Measurements from ENCODE around the gene DTL. TPM values are rescaled to one million over a fixed set of nuclear protein-coding genes. Genes with fewer than 3 reads are reported as not detected.

Gene DTL
- total and polyA plus RNA-seq, 2 of the 13 experiments (the other 11 are each of a cell fraction or from before 2014, with no cell fraction given), result 10.4 to 32.8 TPM

GRCh38 chr1:212101735-212102134 is 66.2 kb downstream of the DTL start:
- WGBS (ENCODE audit: low lambda C conversion rate), result 98% methylated on average over 2 of the region's 2 CpGs
- H3K4me2 ChIP-seq (ENCODE audit: low read depth, low read length), result no peak overlapping the region
- no peak overlapping the region for H3K4me3 ChIP-seq (replicated peaks in 1 of 3; ENCODE audit: insufficient read depth in 1 of 3, low read depth in 2 of 3, low read length in 3 of 3)
- DNase-seq (ENCODE audit: low spot score), result no peak
- TF ChIP-seq ZNF577 (CRISPR knock-in tag; IDR thresholded peaks at IDR 0.05; ENCODE audit: borderline replicate concordance, low read depth) (no peak), RARG (CRISPR knock-in tag; IDR thresholded peaks at IDR 0.05; ENCODE audit: low read depth) (no peak), ZMAT5 (CRISPR knock-in tag; IDR thresholded peaks at IDR 0.05; ENCODE audit: borderline replicate concordance, low read depth) (no peak), ZBTB33 (CRISPR knock-in tag; IDR thresholded peaks at IDR 0.05) (peak; percentile 55; the same call in 1 of the 2 replicates)
- no peaks in the 10 kb centered on the region for H3K27me3 ChIP-seq (ENCODE audit: control insufficient read depth in 1 of 2, insufficient read depth in 2 of 2, low read length in 2 of 2)
- H3K4me1 ChIP-seq (ENCODE audit: insufficient read depth, low read length), result peaks cover 43% of the 10 kb centered on the region
- no TSS peak for BruUV-seq (replicated peaks)
- H3K79me2 ChIP-seq (ENCODE audit: insufficient read depth, low read length), result peaks cover 6% of the 10 kb centered on the region
- FAIRE-seq, result no peak
- H3K36me3 ChIP-seq (replicated peaks in 1 of 2; ENCODE audit: control insufficient read depth in 1 of 2, insufficient read depth in 2 of 2, low read length in 2 of 2), result peaks cover 1 to 28% of the 10 kb centered on the region in 2 experiments
- POLR2A ChIA-PET, result interaction anchor here (1.5 kb wide), 1 partner anchor 18 kb away, joined by 4 read pairs; no protein-coding TSS in a partner anchor
- no peak for ATAC-seq
- H3K9ac ChIP-seq (ENCODE audit: insufficient read depth, low read depth, low read length), result no peak overlapping the region
- intact Hi-C loops (cut with micrococcal nuclease; ENCODE audit: unreplicated experiment), result no loop called here
- in situ Hi-C loops (cut with HindIII; ENCODE audit: extremely low pct_ligation_motif_present, low pct_unique_long_range_greater_than_20kb), result no loop called here
- no peak overlapping the region for H3K27ac ChIP-seq (ENCODE audit: extremely low read length, insufficient read depth, low read length)
- H3K9me3 ChIP-seq (ENCODE audit: low read length), result no peaks in the 10 kb centered on the region
- H4K20me1 ChIP-seq (ENCODE audit: insufficient read depth, low read length), result no peaks in the 10 kb centered on the region
- H2AFZ ChIP-seq (ENCODE audit: low read length), result no peak overlapping the region
- CTCF ChIA-PET (ENCODE audit: low intra/inter-chr PET ratio, low total read pairs), result no interaction called here

All from HepG2 (cell line).